HCT116 (cell line): ENCODE measurements around the gene COX10.
"Not testable (repeated sequence)": the region's sequence is repeated elsewhere in the genome, so short reads cannot be mapped to it uniquely, and the experiment has no call there.

Experiments used
- FOSL1 ChIP-seq: IDR thresholded peaks from 2 replicates; pipeline ENCODE4 v1.6.1; 2012; ENCODE audit warnings: low read depth
- TF ChIP-seq, protein P1 (sequence below): IDR thresholded peaks from 2 replicates; pipeline ENCODE4 v1.6.1; 2012
- TF ChIP-seq, protein P2 (sequence below), 3 experiments: fragments of 200-600 bp in 1 of 3; sonication (generic) in 1 of 3; IDR thresholded peaks in 2 of 3; conservative IDR thresholded peaks in 1 of 3; 2 replicates each; pipeline ENCODE4 v1.5.1; 2012 to 2017; ENCODE audit warnings: low read depth in 2 of 3, low read length in 2 of 3, antibody characterized with exemption in 1 of 3, borderline replicate concordance in 1 of 3, control low read depth in 1 of 3, mild to moderate bottlenecking in 1 of 3, mixed read lengths in 1 of 3, mixed run types in 1 of 3, moderate library complexity in 1 of 3; ENCODE audit not compliant: insufficient read depth in 1 of 3

DNA sequence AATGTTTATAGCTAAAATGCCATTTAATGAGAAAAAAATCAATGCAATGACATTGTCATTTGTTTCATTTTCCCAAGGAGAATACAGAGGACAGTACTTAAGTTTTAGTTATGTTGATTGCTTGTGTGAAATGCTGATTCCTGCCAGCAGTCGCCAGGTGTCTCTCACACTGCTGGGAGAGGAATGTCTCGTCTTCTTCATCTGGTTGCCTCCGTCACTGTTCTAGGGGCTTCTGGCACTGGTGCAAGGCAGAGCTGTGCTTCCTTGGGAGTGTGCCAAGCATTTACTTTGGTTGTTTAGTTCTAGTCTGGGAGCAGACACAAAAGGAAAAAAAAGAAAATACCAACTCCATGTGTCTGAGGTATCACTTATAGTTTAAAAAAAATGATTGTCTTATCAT lies 107.7 kb downstream of the COX10 start:
- TF ChIP-seq FOSL1, result not testable (repeated sequence)
- TF ChIP-seq, protein P1, sequence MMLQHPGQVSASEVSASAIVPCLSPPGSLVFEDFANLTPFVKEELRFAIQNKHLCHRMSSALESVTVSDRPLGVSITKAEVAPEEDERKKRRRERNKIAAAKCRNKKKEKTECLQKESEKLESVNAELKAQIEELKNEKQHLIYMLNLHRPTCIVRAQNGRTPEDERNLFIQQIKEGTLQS, result not testable (repeated sequence)
- TF ChIP-seq, protein P2, sequence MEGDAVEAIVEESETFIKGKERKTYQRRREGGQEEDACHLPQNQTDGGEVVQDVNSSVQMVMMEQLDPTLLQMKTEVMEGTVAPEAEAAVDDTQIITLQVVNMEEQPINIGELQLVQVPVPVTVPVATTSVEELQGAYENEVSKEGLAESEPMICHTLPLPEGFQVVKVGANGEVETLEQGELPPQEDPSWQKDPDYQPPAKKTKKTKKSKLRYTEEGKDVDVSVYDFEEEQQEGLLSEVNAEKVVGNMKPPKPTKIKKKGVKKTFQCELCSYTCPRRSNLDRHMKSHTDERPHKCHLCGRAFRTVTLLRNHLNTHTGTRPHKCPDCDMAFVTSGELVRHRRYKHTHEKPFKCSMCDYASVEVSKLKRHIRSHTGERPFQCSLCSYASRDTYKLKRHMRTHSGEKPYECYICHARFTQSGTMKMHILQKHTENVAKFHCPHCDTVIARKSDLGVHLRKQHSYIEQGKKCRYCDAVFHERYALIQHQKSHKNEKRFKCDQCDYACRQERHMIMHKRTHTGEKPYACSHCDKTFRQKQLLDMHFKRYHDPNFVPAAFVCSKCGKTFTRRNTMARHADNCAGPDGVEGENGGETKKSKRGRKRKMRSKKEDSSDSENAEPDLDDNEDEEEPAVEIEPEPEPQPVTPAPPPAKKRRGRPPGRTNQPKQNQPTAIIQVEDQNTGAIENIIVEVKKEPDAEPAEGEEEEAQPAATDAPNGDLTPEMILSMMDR (IDR thresholded peaks at IDR 0.05 in 2 of 3, conservative IDR thresholded peaks at IDR 0.05 in 1 of 3; ENCODE audit: borderline replicate concordance in 1 of 3, insufficient read depth in 1 of 3, low read depth in 2 of 3, low read length in 2 of 3), result not testable (repeated sequence)
